GM12872 (cell line): ENCODE results near the gene TSC22D4.

ENCODE experiments used
- TF ChIP-seq, protein P1 (sequence below): IDR thresholded peaks from 3 replicates; pipeline ENCODE4 v1.5.1; 2011; ENCODE audit warnings: low read depth, mild to moderate bottlenecking, low read length, moderate library complexity; ENCODE audit not compliant: insufficient read depth

Gene TSC22D4

DNA sequence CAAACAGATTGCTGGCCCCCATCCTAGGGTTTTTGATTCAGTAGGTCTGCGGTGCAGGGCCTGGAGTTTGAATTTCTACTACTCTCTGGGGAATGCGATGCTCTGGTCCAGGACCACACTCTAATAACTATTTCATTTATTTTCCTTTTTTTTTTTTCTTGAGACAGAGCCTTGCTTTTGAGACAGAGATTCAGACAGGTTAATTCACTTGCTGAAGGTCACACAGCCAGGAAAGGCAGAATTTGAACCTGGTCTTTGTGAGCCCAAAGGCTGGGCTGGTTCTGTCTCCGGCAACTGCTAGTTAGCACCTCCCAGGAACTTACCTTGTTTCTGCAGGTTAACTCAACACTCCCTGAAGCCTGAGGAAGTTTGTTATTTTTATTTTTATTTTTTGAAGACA, 26.5 kb downstream of the TSC22D4 start:
- TF ChIP-seq, protein P1, sequence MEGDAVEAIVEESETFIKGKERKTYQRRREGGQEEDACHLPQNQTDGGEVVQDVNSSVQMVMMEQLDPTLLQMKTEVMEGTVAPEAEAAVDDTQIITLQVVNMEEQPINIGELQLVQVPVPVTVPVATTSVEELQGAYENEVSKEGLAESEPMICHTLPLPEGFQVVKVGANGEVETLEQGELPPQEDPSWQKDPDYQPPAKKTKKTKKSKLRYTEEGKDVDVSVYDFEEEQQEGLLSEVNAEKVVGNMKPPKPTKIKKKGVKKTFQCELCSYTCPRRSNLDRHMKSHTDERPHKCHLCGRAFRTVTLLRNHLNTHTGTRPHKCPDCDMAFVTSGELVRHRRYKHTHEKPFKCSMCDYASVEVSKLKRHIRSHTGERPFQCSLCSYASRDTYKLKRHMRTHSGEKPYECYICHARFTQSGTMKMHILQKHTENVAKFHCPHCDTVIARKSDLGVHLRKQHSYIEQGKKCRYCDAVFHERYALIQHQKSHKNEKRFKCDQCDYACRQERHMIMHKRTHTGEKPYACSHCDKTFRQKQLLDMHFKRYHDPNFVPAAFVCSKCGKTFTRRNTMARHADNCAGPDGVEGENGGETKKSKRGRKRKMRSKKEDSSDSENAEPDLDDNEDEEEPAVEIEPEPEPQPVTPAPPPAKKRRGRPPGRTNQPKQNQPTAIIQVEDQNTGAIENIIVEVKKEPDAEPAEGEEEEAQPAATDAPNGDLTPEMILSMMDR = no peak

DNA sequence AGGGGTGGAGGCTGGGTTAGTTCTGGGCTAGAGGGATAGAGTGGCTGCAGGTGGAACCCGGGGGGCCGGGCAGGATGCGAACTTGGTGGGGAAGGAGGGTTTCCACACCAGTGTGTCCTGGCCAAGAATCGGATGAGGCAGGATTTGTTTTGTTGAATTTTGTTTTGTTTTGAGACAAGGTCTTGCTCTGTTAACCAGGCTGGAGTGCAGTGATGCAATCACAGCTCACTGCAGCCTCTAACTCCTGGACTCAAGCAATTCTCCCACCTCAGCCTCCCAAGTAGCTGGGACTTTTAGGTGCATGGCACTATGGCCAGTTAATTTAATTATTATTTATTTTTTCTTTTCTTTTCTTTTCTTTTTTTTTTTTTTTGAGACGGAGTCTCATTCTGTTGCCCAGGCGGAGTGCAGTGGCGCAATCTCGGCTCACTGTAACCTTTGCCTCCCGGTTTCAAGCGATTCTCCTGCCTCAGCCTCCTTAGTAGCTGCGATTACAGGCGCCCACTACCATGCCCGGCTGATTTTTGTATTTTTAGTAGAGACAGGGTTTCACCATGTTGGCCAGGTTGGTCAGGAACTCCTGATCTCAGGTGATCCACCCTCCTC, 29.7 kb downstream of the TSC22D4 start:
- TF ChIP-seq, protein P1 = no peak

DNA sequence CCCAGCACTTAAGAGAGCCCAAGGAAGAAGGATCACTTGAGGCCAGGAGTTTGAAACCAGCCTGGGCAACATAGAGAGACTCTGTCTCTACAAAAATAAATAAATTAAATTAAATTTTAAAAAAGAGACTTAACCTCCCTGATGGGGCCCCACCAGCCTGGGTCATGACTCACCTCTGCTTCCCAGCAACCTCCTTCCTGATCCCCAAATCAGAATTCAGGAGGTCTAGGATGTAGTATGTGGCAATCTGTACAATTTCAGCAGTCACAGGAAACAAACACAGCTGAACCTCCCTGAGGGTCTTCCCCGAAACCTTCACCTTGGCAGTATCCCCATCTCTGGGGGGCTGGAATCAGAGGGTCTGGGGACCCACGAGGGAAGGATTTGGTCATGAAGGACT, 33.0 kb downstream of the TSC22D4 start:
- TF ChIP-seq, protein P1 = no peak

DNA sequence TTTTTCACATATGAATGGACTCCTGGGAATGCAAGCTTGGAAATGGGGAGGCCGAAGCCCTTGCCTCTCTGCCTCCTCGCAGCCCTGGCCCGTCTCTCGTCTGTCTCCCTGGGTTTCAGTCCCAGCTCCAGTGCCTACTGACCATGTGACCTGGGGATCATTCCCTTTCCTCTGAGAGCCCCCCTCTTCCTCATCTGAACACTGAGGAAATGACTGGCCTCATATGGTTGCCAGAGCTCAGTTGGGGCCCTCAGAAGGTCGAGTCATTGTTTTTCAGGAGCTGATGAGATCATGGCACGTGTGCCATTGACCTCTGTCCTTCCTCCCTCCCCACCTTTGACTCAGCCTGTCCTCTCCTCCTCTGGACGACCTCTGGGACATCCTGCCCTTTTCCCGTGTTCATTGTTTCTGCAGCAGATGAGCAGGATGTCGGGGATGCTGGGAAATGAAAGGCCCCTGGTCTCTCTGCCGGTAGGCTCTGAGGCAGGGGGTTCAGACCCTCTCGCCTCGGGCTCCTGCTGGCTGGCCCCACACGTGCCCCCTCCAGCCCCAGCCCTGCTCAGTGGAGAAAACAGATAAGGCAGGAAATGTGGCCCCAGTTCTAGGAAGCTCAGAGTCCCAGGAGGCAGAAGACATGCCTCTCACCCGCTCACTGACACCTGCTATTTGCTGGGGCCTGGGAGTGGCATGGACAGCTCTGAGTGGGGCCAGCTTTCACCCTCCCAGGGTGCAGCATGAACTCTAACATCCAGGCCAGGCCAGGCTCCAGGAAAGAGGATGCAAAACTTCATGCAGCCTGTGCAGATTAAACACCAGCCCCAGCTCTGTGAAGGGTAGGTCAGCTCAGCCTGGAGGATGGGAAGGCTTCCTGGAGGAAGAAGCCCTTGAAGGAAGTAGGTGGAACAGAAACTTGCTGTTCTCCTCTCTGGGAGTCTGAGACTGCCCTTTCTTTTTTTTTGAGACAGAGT, 34.4 kb downstream of the TSC22D4 start:
- TF ChIP-seq, protein P1 = no peak

DNA sequence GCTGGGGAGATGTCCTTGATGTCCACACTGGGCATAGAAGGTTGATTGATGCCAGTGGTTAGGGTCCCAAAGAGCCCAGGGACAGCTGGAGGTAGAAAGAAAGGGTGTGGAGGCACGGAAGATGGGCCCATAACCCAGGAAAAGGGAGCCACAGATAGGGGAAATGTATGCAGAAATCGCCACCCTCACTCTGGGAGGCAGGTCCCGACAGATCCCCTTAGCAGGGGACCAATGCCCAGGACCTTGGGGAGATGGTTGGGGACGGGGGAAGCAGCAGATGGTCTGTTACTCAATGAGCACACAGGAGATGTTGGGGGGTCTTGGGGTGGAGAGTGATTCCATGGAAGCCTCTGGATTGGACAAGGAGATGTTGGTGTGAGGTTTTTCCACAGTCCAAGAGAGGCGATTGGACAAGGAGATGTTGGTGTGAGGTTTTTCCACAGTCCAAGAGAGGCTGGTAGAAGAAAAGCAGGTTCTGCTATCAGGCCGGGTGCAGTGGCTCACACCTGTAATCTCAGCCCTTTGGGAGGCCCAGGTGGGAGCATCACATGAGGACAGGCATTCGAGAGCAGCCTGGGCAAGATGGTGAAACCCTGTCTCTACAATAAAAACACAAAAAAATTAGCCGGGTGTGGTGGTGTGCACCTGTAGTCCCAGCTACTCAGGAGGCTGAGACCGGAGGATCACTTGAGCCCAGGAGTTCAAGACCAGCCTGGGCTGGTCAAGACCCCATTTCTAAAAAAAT, 35.7 kb downstream of the TSC22D4 start:
- TF ChIP-seq, protein P1 = no peak

DNA sequence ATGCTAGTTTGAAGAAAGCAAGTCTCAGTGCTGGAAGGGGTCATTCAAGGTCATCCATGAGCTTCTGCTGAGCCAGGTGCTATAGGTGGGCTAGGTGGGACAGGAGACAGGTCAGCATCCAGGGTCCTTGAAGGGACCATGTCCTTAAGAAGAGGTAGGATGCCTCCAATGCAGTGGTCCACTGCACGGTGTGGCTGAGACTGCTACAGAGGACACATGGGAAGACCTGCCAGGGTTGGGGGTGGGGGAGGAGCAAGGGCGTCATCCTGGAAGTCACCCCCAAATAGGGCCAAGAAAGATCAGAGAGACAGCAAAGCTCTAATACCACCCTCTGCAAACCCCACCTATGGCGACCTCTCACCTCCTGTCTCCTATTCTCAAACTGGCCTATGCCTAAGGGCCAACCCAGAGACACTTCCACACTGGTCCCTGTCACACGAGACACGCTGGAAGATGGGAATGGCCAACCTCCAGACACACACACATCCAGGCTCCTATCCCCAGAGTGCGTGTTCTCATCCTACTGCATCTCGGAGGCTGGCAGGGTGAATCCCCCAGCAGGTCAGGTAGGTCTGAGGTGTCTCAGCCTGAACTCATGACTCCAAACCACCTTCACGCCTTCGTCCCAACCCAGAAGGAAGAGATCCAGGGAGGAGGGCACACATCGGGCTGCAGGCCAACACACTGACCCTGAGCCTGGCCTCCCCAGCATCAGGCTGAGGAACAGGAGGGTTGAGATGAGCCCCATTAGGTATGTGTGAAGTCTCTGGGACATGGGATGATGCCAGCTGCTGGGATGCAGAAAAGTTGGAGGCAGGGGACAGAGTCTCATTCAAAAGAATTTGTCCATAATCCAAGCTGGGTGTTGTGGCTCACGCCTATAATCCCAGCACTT, 37.1 kb downstream of the TSC22D4 start:
- TF ChIP-seq, protein P1 = no peak
